Activated CD8-positive, alpha-beta T cell treated with anti-CD3 and anti-CD28 coated beads, Interleukin-2, amount 10 ng/mL, durations not matched to agents 7 days and 5 days (primary cell): Measurements from ENCODE around the gene PWP2. TPM values are rescaled to one million over a fixed set of nuclear protein-coding genes. Genes with fewer than 3 reads are reported as not detected.

Experiments
- ATAC-seq: fragments of 150-1000 bp; cut with Tn5 transposase; one replicate; pipeline ENCODE4 v1.10.0; 2021; ENCODE audit warnings: moderate library complexity
- CTCF ChIA-PET: fragments of 350-600 bp; sonication (Branson Sonifier 250); formaldehyde crosslinking; loops from one replicate; lab custom pipeline; 2021; ENCODE audit warnings: antibody characterized with exemption; lab: Charles Lee
- POLR2A ChIA-PET: fragments of 350-600 bp; sonication (Branson Sonifier 250); formaldehyde crosslinking; loops from one replicate; lab custom pipeline; 2021; ENCODE audit warnings: antibody characterized with exemption; lab: Charles Lee
- DNase-seq: peaks from one replicate; pipeline ENCODE4 v3.0.0-alpha.2; 2020
- H3K27ac Mint-ChIP-seq: one replicate; pipeline ENCODE4 v1.8.0; 2021; ENCODE audit warnings: mild to moderate bottlenecking, mixed read lengths
- H3K27me3 Mint-ChIP-seq: one replicate; pipeline ENCODE4 v1.8.0; 2021; ENCODE audit warnings: low read depth, mixed read lengths
- H3K36me3 Mint-ChIP-seq: one replicate; pipeline ENCODE4 v1.8.0; 2021; ENCODE audit warnings: low read depth, mixed read lengths
- H3K4me1 Mint-ChIP-seq: one replicate; pipeline ENCODE4 v1.8.0; 2021; ENCODE audit warnings: low read depth, mixed read lengths
- H3K4me3 Mint-ChIP-seq: one replicate; pipeline ENCODE4 v1.8.0; 2021; ENCODE audit warnings: mild to moderate bottlenecking, mixed read lengths
- H3K9me3 Mint-ChIP-seq: one replicate; pipeline ENCODE4 v1.8.0; 2022; ENCODE audit warnings: mixed read lengths; ENCODE audit not compliant: insufficient read depth
- total RNA-seq, 2 experiments: library from RNA; stranded (reverse); gene quantifications; one replicate each; pipeline ENCODE4 v1.2.3, GENCODE V29; 2021

PWP2 gene
- total RNA-seq, 2 experiments from 2014 or later = 2.9 to 8.0 TPM

DNA sequence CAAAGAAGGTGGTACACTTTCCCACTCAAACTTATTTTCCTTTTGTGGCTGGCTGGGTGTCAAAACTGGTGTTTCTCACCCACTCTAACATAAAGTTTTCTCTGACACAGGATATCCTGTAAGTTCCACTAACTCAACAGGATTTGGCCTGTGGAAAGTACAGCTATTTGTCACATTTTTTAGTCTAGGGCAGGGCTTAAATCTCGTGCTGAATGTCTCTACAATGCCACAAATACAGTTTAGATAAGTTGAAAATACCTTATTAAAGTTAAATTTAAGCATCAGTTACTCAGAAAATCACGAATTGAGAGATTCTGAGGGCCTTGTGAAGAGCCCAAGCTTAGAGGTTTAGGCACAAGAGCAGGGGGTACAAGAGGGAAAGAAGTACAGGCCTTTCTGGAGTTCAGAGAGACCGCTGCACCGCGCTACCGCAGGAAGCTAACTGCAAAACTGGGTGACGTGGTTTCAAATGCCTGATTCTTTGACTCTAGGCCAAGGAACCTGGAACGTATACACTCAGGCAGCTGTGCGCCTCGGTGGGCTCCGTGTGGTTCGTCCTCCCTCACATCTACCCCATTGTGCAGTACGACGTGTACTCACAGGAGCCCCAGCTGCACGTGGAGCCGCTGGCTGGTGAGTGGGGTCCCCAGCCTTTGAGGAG is 23.4 kb upstream of the PWP2 start:
- POLR2A ChIA-PET = interaction anchor here (0.7 to 4.2 kb wide), 9 partner anchors 9 to 720 kb away, joined by 3 to 37 read pairs (median 4); partner anchors contain the start of gene TRAPPC10
- peak; percentile 86 for DNase-seq

DNA sequence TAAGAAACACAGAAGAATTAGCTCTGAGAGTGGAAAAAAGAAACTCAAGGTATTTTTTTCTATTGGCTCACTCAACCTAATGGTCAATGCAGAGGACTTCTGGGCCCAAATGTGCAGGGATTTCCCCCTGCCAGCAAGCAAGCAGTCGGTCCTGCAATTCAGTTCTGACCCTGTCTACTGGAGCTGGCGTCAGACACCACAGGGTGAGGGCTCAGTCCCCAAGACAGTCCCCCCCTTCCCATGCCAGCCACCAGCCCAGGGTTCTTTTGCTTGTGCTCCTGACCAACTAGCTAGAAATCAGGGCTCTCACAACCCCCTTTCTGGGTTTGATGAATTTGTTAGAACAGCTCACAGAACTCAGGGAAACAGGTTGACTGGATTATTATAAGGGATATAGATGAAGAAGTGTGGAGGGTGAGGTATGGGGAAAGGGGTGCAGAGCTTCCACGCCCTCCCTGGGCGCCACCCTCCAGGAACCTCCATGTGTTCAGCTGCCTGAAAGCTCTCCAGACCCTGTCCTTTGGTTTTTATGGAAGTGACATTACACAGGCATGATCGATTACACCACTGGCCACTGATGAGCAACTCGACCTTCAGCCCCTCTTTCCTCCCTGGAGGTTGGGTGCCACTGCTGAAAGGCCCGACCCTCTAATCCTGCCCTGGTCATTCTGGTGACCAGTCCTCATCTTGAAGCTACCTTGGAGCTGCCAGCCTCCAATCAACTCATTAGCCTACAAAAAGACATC is 22.5 kb upstream of the PWP2 start:
- H3K27ac Mint-ChIP-seq = peak overlapping the region; percentile 95
- no peak for ATAC-seq
- H3K9me3 Mint-ChIP-seq = no peaks in the 10 kb centered on the region
- no peaks in the 10 kb centered on the region for H3K27me3 Mint-ChIP-seq
- ChIA-PET POLR2A (interaction anchor here (0.7 to 4.2 kb wide), 10 partner anchors 9 to 719 kb away, joined by 3 to 37 read pairs (median 4); partner anchors contain the start of gene TRAPPC10), CTCF (interaction anchor here (1.0 to 4.0 kb wide), 10 partner anchors 8 to 296 kb away, joined by 3 to 22 read pairs (median 5); partner anchors contain the start of gene RRP1)
- H3K36me3 Mint-ChIP-seq = peaks cover 94% of the 10 kb centered on the region
- no peak for DNase-seq
- H3K4me3 Mint-ChIP-seq = peak overlapping the region; percentile 75
- H3K4me1 Mint-ChIP-seq = peaks cover 97% of the 10 kb centered on the region

More for the DNA sequence above, 23.4 kb upstream of the PWP2 start:
- Mint-ChIP-seq H3K9me3 (no peaks in the 10 kb centered on the region), H3K27me3 (no peaks in the 10 kb centered on the region), H3K36me3 (peaks cover 92% of the 10 kb centered on the region), H3K27ac (peak overlapping the region; percentile 95), H3K4me1 (peaks cover 96% of the 10 kb centered on the region), H3K4me3 (peak overlapping the region; percentile 75)
- peak; percentile 79 for ATAC-seq
- CTCF ChIA-PET = interaction anchor here (0.6 to 4.0 kb wide), 13 partner anchors 8 to 710 kb away, joined by 3 to 22 read pairs (median 5); partner anchors contain the start of gene RRP1

DNA sequence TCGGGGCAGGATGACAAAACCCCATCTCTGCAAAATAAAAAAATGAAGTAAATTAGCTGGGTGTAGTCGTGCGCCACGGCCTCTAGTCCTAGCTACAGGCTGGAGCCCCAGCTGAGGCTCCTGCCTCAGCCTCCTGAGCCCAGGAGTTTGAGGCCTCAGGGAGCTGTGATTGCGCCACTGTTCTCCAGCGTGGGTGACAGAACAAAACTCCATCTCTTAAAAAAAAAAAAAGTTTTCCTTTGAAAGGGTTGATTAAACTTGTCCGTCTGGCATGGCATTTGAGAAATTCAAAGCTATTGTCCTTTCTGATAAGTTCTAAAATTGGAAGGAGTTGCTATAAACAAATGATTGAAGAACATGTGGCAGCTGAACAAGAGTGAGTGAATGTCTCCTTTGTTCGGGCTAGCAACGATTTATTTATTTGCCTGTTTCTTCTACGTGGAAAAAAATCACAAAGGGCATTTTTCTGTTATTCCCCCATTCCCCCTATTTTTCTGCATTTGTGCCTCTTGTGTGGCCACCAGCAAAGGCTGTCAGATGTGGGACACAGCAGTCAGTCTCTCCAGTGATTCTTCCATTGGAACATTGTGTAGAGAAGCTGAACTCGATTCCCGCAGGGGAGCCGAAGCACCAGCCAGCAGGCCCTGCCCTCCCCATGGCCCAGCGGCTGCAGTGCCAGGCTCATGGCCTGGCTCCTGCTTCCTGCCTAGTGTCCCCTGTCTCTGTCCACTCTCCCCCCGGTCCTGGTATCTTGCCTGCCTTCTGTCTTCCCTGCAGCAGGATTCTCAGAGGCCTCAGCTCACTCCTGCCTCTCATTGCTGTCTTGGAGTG is 21.5 kb upstream of the PWP2 start:
- ATAC-seq (no peak), DNase-seq (no peak)
- Mint-ChIP-seq H3K9me3 (no peaks in the 10 kb centered on the region), H3K4me1 (peaks cover 99% of the 10 kb centered on the region), H3K36me3 (peaks cover 96% of the 10 kb centered on the region), H3K27ac (peak overlapping the region; percentile 95), H3K27me3 (no peaks in the 10 kb centered on the region), H3K4me3 (peak overlapping the region; percentile 75)
- ChIA-PET POLR2A (interaction anchor here (0.6 to 4.2 kb wide), 6 partner anchors 19 to 484 kb away, joined by 3 to 37 read pairs (median 6); partner anchors contain the start of gene TRAPPC10), CTCF (interaction anchor here (0.7 to 4.0 kb wide), 7 partner anchors 9 to 275 kb away, joined by 3 to 22 read pairs (median 4); no protein-coding TSS in a partner anchor)

DNA sequence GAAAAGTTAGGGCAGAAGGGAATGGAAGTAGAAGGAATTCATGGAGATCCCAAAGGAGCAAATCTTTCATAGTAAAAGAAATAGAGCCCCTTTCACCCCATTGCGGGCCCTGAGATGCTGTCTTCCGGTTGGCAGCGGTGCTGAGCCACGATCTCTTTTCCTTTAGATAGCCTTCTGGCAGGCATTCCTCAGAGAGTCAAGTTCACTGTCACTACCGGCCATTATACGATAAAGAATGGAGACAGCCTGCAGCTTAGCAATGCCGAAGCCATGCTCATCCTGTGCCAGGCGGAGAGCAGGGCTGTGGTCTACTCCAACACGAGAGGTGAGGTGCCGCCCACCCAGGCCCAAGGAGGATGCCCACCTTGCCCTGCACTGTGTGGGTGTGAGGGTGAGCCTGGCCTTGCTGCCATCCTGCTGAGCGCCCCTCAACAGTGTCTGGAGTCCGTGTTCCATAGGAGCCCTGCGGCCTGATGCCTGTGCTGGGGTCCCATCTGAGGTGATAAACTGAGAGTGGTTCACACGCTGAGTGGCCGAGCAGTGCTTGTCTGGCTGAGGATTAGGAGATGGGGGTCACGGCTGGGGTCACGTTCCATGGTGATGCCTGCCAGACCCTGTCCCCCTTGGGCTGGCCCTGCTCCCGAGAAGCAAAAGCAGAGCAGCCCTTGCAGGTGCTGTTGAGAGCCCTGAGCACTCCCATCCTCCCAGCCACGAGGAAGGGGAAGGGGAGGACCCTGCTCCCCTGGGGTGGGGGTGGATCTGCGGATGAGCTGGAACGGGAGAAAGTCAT is 20.4 kb upstream of the PWP2 start:
- peak overlapping the region; percentile 75 for H3K4me3 Mint-ChIP-seq
- ChIA-PET CTCF (interaction anchor here (1.1 kb wide), 1 partner anchor 68 kb away, joined by 3 read pairs; no protein-coding TSS in a partner anchor), POLR2A (interaction anchor here (0.5 kb wide), 1 partner anchor 714 kb away, joined by 3 read pairs; no protein-coding TSS in a partner anchor)
- peaks cover 87% of the 10 kb centered on the region for H3K36me3 Mint-ChIP-seq
- H3K9me3 Mint-ChIP-seq = no peaks in the 10 kb centered on the region
- ATAC-seq (no peak), DNase-seq (peak; percentile 20)
- peaks cover 90% of the 10 kb centered on the region for H3K4me1 Mint-ChIP-seq
- peak overlapping the region; percentile 95 for H3K27ac Mint-ChIP-seq
- no peaks in the 10 kb centered on the region for H3K27me3 Mint-ChIP-seq

DNA sequence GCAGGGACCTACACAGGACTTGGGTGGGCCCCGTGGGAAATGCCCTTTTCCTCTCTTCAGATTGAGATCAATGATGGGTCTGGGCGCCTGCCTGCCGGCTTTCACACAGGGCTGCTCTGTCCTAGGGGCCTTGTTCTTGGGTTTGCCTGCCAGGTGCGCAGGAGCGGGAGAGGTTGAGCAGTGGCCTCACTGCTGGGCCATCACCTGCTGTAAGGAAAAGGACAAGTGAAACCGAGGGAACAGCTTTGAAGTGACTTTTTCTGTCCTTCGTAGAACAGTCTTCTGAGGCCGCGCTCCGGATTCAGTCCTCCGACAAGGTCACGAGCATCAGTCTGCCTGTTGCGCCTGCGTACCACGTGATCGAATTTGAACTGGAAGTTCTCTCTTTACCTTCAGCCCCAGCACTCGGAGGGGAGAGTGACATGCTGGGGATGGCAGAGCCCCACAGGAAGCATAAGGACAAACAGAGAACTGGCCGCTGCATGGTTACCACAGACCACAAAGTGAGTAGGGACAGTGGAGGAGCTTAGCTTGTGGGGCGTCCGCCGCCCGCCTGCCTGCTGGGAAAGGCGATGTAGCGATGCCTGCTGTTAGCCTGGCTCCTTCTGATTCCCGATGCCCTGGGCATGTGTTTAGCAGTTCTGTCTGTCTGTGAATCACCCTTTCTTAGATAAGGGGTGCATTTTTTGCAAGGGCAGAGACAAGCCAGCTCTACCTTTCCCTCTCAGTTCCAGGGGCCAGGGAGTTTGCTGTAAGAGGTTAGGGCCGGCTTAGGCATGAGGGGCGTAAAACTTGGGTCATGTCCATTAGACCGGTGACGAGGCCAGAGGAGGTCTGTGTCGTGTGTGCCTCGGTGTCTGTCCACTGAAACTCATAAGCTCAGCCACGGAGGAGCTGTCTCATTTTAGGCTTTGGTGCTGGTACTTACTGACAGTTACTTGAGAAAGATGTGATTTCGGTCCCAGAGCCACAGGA is 19.5 kb upstream of the PWP2 start:
- Mint-ChIP-seq H3K9me3 (no peaks in the 10 kb centered on the region), H3K27me3 (no peaks in the 10 kb centered on the region), H3K36me3 (peaks cover 86% of the 10 kb centered on the region), H3K4me3 (peak overlapping the region; percentile 65), H3K27ac (peak overlapping the region; percentile 95), H3K4me1 (peaks cover 81% of the 10 kb centered on the region)
- CTCF ChIA-PET = interaction anchor here (1.1 kb wide), 1 partner anchor 69 kb away, joined by 3 read pairs; no protein-coding TSS in a partner anchor
- POLR2A ChIA-PET = interaction anchor here (0.5 to 0.8 kb wide), 3 partner anchors 30 to 713 kb away, joined by 3 read pairs; no protein-coding TSS in a partner anchor
- peak; percentile 40 for DNase-seq
- no peak for ATAC-seq

DNA sequence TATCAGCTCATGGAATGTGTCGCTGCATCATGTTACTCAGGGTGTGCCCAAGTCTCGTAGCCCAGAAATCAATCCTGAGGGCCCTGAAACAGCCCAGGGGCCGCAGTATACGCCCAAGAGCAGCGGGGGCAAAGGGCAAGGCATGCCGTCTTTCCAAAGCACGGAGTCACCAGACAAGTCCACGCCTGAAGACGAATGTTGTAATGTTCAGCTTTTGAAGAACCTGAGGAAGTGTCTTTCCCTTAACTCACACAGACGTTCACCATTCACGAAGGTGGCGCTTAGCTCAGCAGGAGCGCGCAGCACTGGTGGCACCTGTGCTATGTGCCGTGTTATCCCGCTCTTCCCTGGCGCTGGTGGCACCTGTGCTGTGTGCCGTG is 18.8 kb upstream of the PWP2 start:
- POLR2A ChIA-PET = interaction anchor here (0.8 to 1.6 kb wide), 2 partner anchors 8 to 74 kb away, joined by 3 to 13 read pairs; no protein-coding TSS in a partner anchor
- peaks cover 77% of the 10 kb centered on the region for H3K4me1 Mint-ChIP-seq
- DNase-seq = peak; percentile 12
- peaks cover 80% of the 10 kb centered on the region for H3K36me3 Mint-ChIP-seq
- CTCF ChIA-PET = interaction anchor here (1.6 kb wide), 1 partner anchor 76 kb away, joined by 6 read pairs; the partner anchor contains the start of gene TRAPPC10
- H3K4me3 Mint-ChIP-seq = peak overlapping the region; percentile 65
- H3K27me3 Mint-ChIP-seq = no peaks in the 10 kb centered on the region
- no peak for ATAC-seq
- no peaks in the 10 kb centered on the region for H3K9me3 Mint-ChIP-seq
- peak overlapping the region; percentile 95 for H3K27ac Mint-ChIP-seq

DNA sequence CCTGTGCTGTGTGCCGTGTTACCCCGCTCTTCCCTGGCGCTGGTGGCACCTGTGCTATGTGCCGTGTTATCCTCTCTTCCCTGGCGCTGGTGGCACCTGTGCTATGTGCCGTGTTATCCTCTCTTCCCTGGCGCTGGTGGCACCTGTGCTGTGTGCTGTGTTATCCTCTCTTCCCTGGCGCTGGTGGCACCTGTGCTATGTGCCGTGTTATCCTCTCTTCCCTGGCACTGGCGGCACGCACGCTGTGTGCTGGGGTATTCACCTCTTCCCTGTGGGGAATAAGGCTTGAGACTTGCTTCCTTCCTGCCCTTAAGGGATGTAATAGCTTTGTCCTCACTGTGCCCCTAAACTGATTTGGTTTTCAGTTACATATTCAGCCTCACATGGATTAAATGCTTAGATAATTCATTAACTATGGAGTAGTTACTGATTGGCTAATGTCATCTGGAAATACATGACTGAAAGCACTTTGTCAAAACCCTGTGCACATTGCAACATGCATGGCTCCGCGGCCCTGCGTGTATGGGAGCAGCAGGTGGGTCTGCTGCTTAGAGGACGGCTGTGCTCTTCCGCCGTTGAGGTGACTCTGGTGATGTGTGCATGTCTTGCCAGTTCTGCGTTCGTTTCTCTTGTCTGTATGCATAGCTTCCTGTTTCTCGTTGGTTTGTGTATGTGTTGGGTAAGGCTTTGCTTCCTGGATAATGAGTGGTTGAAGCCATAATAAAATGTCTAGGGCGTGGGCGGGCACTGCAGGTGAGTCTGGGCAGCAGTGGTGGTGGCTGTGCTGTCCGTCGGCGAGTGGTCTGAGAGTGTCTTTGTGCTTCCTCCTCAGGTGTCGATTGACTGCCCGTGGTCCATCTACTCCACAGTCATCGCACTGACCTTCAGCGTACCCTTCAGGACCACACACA is 17.9 kb upstream of the PWP2 start:
- H3K4me1 Mint-ChIP-seq = peaks cover 68% of the 10 kb centered on the region
- ChIA-PET POLR2A (interaction anchor here (1.0 to 1.6 kb wide), 2 partner anchors 9 to 12 kb away, joined by 5 to 13 read pairs; no protein-coding TSS in a partner anchor), CTCF (interaction anchor here (1.1 to 1.6 kb wide), 3 partner anchors 11 to 76 kb away, joined by 3 to 6 read pairs (median 3); partner anchors contain the start of gene TRAPPC10)
- H3K36me3 Mint-ChIP-seq = peaks cover 79% of the 10 kb centered on the region
- no peaks in the 10 kb centered on the region for H3K27me3 Mint-ChIP-seq
- H3K27ac Mint-ChIP-seq = peak overlapping the region; percentile 95
- peak; percentile 76 for DNase-seq
- ATAC-seq = peak; percentile 85
- H3K9me3 Mint-ChIP-seq = no peaks in the 10 kb centered on the region
- H3K4me3 Mint-ChIP-seq = peak overlapping the region; percentile 62

DNA sequence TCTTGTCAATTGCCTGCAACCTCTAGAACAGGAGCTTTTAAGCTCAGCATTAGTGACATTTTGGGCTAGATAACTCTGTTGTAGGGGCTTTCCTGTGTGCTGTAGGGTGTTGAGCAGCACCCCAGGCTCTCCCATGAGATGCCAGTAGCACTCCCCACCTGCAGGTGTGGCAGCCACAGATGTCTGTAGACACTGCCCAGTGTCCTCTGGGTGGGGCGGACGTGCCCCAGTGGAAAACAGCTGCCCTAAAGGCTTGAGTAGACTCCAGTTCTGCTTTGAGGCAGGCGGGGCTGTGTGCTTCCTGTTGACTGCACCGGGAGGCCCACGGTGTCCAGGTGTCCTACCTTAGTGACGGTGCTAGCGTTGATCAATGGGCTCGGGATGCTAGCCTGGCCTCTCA is 16.9 kb upstream of the PWP2 start:
- Mint-ChIP-seq H3K4me3 (peak overlapping the region; percentile 62), H3K9me3 (no peaks in the 10 kb centered on the region), H3K27me3 (no peaks in the 10 kb centered on the region), H3K27ac (peak overlapping the region; percentile 95), H3K36me3 (peaks cover 73% of the 10 kb centered on the region), H3K4me1 (peaks cover 57% of the 10 kb centered on the region)
- ChIA-PET POLR2A (interaction anchor here (0.8 kb wide), 1 partner anchor 71 kb away, joined by 3 read pairs; no protein-coding TSS in a partner anchor), CTCF (interaction anchor here (0.5 to 1.3 kb wide), 3 partner anchors 12 to 26 kb away, joined by 3 read pairs; no protein-coding TSS in a partner anchor)
- ATAC-seq = peak; percentile 30
- DNase-seq = peak; percentile 24
